ENCODE measurements around the gene PRKCA. TPM values are rescaled to one million over a fixed set of nuclear protein-coding genes. Genes with fewer than 3 reads are reported as not detected.
A peak's percentile ranks its signal among the peaks of the same experiment; 100 is the strongest.

Gene PRKCA
- total and polyA plus RNA-seq, 9 of the 15 experiments (the other 6 are each of a cell fraction or from before 2014, with no cell fraction given) = 3.2 to 33.0 (median 17.8) TPM

DNA sequence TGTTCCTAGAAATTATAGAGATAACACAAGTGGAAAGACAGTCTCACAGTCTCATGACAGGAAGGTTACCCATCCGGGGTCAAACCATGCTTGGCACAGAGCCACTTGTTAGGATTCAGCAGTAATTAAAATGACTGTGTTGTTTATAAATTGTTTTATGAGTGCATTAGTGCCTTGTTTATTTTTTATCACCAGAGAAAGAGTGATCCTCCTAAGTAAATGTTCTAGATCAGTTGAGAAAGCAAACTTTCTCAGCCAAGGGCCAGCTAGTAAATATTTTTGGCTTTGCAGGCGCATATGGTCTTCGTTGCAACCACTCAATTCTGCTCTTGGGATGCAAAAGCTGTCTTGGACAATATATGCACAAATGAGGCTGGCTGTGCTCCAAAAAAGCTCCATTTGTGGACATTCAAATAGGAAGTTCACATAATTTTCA, 278.6 kb downstream of the PRKCA start (continued):
- TF ChIP-seq NFIC (IDR thresholded peaks at IDR 0.05) (peak; percentile 76), ZKSCAN1 (IDR thresholded peaks at IDR 0.05; ENCODE audit: low read depth, low read length) (no peak)
- TF ChIP-seq, protein P1, sequence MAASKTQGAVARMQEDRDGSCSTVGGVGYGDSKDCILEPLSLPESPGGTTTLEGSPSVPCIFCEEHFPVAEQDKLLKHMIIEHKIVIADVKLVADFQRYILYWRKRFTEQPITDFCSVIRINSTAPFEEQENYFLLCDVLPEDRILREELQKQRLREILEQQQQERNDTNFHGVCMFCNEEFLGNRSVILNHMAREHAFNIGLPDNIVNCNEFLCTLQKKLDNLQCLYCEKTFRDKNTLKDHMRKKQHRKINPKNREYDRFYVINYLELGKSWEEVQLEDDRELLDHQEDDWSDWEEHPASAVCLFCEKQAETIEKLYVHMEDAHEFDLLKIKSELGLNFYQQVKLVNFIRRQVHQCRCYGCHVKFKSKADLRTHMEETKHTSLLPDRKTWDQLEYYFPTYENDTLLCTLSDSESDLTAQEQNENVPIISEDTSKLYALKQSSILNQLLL (CRISPR knock-in tag; IDR thresholded peaks at IDR 0.05; ENCODE audit: borderline replicate concordance) = no peak

DNA sequence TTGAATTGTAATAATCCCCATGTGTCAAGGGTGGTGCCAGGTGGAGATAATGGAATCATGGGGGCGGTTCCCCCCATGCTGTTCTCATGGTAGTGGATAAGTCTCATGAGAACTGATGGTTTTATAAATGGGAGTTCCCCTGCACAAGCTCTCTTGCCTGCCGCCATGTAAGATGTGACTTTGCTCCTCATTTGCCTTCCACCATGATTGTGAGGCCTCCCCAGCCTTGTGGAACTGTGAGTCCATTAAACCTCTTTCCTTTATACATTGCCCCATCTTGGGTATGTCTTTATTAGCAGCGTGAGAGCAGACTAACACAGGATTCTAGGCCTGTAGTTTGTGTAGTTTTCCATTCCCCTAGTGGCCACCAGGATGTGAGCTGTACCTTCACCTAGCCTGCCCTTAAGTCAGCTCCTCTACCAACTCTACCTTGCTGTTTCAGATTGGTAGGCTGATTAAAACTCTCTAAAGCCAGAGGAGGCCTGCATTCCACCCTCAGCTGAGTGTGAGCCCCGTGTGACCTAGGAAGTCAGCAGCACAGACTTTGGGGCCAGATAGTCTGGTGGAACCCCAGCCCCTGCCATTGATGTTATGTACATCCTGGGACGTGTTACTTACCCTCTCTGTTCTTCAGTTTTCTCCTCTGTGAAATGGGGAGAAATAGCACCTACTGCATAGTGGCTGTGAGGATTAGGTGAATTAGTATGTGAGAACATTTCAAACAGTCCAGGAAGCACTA, 280.1 kb downstream of the PRKCA start:
- ATAC-seq (0 out of 3 replicates have a peak, but pooled peaks have one; percentile 29), DNase-seq (ENCODE audit: extremely low read depth in 1 of 4, low spot score in 3 of 4) (no peak), FAIRE-seq (no peak)
- no peak overlapping the region for H3K4me3 ChIP-seq
- in situ Hi-C loops (cut with MboI) (no loop called here), intact Hi-C loops (cut with micrococcal nuclease) (no loop called here)
- no TSS peak for BruUV-seq (replicated peaks)
- H3K4me1 ChIP-seq (replicated peaks in 1 of 2; ENCODE audit: control insufficient read depth in 2 of 2, insufficient read depth in 2 of 2, low read length in 2 of 2) = peaks cover 3 to 5% of the 10 kb centered on the region in 2 experiments; a peak in 3 of 5 replicates
- POLR2A ChIA-PET = interaction anchor here (1.1 kb wide), 2 partner anchors 9 to 52 kb away, joined by 3 to 4 read pairs; no protein-coding TSS in a partner anchor
- 76% methylated on average over 5 of the region's 5 CpGs for WGBS (ENCODE audit: insufficient coverage, low coverage, missing lambda C conversion rate)
- H3K4me2 ChIP-seq (ENCODE audit: insufficient read depth, low read length) = no peak overlapping the region
- no peaks in the 10 kb centered on the region for H3K36me3 ChIP-seq (ENCODE audit: control insufficient read depth, insufficient read depth, low read length)
- H3K9ac ChIP-seq (ENCODE audit: insufficient read depth in 1 of 2, low read depth in 2 of 2, low read length in 2 of 2) = no peak overlapping the region
- H3K27me3 ChIP-seq (ENCODE audit: control insufficient read depth in 2 of 2, insufficient read depth in 2 of 2, low read length in 2 of 2) = no peaks in the 10 kb centered on the region
- H3K27ac ChIP-seq (ENCODE audit: extremely low read depth, low read depth, low read length) = no peak overlapping the region
- CTCF ChIA-PET (ENCODE audit: low intra/inter-chr PET ratio) = no interaction called here
- H3K9me1 ChIP-seq (ENCODE audit: control insufficient read depth, insufficient read depth, low read length) = no peaks in the 10 kb centered on the region
- peaks cover 4% of the 10 kb centered on the region; the same call in 1 of the 2 replicates for H4K20me1 ChIP-seq (replicated peaks; ENCODE audit: control insufficient read depth, insufficient read depth, low read length)
- no peaks in the 10 kb centered on the region for H3K9me3 ChIP-seq (replicated peaks; ENCODE audit: control insufficient read depth, insufficient read depth, low read depth, low read length)
- H2AFZ ChIP-seq (ENCODE audit: low read depth, low read length) = no peak overlapping the region
- no peaks in the 10 kb centered on the region for H3K79me2 ChIP-seq (ENCODE audit: control insufficient read depth, insufficient read depth, low read length)
- TF ChIP-seq ZNF431 (CRISPR knock-in tag; IDR thresholded peaks at IDR 0.05) (0 out of 2 replicates have a peak, but pooled peaks have one; percentile 18), MECOM (CRISPR knock-in tag; IDR thresholded peaks at IDR 0.05) (no peak)

Data from K562 (cell line).